GM20431 (cell line): ENCODE data around the gene CCDC92B.
"Not testable (repeated sequence)": the region's sequence is repeated elsewhere in the genome, so short reads cannot be mapped to it uniquely, and the experiment has no call there.

Source experiments
- in situ Hi-C: fragments of 300-500 bp; cut with MseI, MboI; formaldehyde crosslinking; loops from one replicate; pipeline ENCODE4 v1.15.0; 2020; ENCODE audit warnings: low sequenced_read_pairs; ENCODE audit not compliant: unreplicated experiment

Gene CCDC92B

DNA sequence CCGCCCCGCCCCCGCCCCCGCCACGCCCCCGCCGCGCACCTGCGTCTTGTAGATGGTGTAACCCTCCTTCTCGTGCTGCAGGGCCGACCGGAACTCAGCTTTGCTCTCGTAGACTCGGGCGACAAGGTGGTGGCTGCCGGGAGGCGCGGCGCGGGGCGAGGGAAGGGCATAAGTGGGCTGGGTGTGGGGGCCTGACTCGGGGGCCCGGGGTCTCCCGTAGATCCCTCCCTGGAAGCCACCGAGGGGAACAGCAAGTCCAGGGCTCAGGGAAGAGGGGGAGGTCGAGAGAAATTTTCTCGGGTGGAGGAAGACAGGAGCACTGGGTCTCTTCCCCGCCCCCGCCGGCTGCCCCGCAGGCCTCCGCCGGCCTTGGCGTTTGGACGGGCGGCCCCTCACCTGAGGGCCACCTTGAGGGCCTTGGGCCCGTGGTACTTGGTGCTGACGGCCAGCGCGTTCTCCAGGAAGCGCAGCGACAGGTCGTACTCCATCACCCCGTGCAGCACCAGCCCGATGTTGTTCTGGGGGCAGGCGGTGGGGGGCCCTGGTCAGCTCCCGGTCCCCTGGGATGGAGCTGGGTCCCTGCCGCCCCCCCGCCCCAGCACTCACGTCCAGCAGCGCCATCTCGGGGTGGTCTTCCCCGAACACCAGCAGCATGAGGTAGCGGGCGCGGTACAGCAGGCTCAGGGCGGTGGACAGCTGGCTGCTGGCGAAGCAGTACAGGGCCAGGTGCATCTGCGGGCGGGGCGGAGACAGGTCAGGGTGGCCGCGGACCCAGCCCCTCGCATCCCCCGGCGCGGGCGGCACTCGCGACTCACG, 57.3 kb downstream of the CCDC92B start:
- in situ Hi-C loops = no loop called here

DNA sequence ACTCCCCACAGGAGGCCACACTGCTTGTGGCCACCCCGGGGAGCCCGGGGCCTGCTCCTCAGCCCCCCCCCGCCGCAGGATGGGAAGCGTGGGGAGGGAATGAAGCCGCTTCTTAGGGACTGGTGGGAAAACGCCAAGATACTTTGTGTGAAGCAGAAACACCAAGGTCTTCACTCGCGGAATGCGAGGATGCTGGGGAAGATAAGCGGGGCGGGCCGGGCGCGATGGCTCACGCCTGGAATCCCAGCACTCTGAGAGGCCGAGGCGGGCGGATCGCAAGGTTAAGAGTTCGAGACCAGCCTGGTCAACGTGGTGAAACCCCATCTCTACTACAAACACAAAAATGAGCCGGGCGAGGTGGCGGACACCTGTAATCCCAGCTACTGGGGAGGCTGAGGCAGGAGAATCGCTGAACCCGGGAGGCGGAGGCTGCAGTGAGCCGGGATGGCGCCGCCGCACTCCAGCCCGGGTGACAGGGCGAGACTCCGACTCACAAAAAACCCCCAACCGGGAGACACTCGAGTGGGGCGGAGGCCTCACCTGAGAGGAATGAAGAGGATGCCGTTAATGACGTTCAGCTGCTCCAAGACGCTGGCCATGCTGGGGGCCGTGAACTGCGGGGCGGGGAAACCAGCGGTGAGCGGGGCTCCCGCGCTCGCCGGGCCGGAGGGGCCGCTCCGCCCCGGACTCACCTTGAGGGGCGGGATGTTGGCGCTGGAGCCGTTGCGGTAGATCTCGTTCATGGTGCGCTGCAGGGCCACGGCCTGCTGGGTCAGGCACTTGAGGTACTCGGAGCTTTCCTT, 58.2 kb downstream of the CCDC92B start:
- in situ Hi-C loops = no loop called here

DNA sequence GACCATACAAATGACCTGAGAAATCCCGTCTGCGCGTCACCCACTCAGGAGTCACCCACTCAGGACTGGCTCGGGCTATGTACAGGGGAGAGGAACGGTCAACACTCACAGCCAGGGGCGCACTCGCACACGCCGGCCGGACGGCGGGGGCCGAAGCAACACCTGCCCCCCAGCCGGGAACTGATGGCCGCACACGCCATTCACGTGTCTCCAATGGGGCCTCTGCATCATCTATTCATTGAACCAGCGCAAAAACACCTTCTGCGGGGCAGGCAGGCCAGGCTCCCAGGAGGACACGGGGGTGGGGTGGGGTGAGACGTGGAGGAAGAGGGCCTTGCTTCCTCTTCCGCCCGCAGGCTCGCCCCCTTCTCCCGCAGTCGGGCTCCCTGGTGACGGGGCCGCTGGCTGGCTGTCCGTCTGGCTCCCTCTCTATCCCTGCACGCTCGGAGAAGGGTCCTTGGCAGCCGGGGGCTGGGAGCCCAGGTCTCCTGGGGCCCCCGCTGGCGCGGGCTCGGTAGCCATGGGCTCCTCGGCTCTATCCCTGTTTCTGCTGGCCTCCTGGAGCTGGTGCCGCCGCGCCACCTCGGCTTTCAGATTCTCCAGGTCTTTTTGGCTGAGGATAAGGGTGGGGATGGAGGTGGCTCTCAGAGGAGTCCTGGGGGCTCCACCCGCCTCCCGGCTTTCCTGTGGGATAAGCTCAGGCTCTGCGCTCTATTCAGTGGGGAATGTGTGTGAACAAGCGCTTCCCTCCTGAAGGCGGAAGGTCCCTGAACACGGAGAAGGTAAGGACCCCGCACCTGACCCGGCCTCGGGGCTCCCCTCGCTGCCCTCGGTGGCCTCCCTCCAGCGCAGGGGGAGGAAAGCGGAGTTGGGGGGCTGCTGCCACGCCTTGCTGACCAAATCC, 59.0 kb downstream of the CCDC92B start:
- in situ Hi-C loops = no loop called here

DNA sequence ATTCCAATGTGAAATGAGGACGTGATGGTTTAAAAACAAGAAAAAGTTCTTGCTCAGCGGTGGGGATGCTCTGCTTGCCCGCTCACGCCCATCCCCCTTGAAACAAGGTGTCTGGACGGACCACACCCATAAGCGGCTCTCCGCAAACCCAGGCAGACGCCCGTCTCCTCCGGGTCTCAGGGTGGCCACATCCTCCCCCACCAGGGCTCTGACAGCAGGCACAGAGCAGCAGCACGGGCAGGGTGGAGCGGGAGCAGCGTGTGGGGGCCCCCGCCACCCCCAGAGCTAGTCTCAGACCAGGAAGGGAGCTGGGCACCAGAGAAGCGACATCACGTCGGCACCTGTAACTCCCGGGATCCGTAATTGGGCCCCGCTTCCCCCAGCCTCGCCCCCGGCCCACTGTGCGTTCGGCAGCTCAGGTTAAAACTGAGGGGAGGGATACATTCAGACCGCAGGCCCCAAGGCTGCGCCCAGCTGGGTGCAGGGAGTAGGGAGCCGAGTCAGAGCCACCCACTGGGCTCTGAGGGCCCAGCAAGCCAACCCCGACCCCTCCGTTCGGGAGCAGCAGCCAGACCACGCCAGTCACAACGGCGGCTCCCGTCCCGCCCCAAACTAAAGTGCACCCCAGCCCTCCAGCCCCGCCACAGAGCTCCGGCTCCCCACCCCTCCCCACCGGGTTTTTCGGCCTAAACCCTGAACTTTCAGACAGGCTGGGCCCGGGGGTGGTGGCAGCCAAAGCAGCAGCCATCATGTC, 59.9 kb downstream of the CCDC92B start:
- in situ Hi-C loops = no loop called here

DNA sequence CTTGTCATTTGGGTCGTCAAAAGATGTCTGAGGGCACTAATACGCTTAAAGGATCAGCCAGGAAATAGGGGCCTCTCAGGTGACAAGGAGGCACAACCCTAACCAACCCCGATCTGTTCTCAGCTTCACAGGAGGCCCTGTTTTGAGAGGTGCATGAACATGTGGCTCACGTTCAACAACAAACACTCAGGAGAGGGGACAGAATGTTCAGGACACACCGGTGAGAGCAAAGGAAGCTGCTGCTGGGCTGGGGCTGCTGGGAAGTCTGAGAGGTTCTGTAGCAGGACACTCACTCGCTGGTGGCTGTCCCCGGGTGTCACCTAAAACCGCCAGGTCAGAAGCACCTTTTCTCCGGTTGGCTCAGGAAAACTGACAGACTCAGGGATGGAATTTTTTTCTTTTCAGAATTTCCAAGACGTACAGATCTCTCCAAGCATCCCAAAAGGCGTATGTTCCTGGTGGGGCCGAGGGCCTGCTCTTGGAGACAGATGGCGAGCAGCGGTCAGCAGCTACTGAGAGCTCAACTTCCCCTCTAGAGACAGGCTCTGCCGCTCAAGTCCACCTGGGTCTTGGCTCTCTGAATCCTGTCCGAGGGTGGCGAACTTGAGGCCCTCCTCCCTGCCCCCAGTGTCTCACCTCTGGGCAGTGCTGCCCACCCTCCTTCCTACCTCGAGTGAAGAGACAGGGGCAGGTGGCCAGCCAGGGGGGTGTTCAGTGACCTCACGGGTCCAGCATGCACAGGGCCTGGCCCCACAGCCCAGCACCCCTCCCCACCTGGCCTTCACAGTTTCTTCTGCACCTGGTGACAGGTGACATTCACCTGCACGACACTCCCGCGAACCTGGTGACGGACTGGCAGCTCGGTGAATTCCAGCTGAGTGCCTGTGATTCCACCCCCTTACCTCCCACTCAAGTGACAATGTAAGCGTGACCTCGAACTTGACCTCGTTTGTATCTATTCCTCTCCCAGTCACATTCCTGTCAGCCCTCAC, 60.8 kb downstream of the CCDC92B start:
- in situ Hi-C loops = no loop called here

DNA sequence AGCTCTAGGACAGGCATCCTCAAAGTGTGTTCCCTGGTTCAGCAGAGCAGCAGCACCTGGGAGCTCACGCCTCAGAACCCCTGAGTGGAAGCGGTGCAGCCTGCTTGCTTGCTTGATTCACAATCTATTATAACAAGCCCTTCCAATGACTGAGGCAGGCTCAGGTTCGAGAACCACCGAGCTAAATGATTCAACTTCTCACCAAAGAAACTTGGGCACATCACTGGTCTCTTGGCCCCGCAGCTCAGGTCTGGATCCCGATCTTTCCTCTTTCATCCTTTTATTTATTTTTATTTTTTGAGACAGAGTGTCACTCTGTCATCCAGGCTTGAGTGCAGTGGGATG, 62.4 kb downstream of the CCDC92B start:
- in situ Hi-C loops = no loop called here

DNA sequence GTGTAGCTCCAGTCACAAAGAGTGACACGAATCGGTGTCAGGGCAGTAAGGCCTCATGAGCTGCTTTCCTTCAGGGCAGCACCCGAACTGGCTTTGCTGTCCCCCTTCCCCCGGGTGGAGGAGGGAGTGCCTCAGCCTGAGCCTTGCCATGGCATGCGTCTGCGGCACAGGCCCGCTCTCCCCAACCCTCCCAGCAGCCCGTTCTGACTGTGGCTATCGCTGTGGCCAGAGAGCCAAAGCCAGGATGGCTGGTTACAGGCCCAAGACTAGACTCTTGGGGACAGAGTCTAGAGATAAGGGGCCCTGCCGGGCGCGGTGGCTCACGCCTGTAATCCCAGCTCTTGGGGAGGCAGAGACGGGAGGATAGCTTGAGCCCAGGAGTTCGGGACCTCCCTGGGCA, 63.8 kb downstream of the CCDC92B start:
- in situ Hi-C loops = no loop called here

DNA sequence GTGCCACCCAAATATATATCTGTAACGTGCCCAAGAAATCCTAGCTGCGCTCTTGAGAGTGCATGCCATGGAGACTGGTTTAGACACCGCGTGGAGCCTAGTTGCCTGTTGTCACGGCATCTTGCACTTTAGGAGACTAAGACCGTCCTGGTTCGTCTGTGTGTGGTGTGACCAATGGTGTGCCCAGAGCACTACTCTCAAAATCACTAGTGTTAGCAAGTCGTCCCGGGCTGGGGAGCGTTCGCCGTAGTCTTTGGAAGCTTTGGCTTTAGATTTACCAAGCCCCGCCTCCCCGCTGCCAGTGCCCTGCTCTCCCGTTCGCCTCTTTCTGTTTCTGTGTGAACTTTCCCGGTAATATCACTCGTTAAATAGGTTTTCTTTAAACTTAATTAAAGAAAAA, 64.9 kb downstream of the CCDC92B start:
- in situ Hi-C loops = no loop called here

DNA sequence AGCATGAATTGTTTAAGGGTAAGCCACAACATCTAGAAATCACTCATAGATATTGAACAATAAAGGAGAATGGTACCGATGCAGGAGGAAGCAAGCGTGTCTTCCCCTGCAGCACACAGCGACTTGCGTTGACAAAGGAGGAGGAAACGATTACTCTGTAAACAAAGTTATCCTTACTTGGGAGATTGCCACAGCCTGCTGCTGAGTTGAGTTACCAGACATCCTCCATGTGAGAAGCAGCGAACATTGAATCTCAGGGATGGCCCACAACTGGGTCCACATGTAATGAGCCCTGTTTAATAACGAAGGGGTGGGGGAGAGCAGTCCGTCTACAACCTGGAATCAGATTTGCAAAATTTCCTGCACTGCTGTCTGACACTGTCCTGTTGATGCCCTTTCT, 65.5 kb downstream of the CCDC92B start:
- in situ Hi-C loops = no loop called here

DNA sequence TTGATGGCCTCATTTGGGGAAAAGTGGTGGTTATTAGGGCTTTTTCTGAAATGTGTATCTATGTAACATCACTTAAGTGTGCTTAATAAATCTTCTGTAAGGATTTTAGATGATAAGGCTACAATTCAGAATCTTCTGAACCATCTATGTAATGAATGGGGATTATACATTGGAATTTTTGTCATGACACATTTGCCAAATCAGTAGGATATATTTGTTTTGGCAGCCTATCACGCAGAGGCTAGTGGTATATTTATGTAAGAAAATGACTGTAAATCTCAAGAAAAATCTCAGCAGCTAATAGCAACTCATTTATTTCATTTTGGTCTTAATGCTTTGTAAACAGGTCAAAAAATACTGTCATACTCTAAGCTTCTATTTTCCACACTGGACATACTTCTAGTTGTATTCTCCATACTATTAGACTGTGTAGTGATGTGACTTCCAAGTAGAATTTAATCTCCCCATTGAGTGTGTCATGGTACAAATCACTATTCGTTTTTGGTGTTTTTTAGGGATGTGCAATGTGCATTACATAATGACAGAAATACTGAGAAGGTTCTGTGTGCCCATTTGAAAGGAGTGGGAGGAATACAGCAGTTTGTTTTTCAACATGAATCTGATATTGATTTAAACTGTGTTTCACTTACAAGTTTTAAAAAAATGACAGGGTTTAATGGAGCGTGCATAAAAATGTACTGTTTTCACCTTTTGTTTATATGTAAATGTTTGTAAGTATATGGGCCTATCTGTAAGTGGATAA, 67.1 kb downstream of the CCDC92B start:
- in situ Hi-C loops = no loop called here

DNA sequence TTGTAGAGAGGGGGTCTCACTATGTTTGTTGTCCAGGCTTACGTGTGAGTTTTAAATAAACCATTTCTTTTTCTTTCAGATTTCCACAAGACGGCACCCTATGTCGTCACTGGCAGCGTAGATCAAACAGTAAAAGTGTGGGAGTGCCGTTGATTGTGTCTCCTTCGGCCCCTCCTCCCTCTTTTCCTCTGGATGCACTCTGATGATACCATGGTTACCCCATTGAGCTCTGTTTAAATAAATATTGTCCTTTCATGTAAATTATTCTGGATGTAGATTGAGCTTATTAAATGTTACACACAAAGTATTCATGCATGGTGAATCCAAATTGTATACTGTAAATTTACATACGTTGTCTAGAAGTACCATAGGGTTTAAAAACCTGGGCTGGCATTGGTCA, 67.8 kb downstream of the CCDC92B start:
- in situ Hi-C loops = no loop called here

DNA sequence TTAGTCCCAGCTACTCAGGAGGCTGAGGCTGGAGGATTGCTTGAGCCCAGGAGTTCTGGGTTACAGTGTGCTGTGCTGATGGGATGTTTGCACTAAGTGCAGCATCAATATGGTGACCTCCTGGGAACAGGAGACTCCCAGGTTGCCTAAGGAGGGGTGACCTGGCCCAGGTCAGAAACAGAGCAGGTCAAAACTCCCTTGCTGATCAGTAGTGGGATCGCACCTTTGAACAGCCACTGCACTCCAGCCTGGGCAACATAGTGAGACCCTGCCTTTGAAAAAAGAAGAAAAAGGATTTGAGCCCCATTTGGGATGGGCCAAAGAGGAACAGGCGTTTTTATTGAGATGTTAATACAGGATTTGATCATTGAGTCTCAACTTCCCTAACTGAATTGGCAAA, 68.5 kb downstream of the CCDC92B start:
- in situ Hi-C loops = no loop called here

DNA sequence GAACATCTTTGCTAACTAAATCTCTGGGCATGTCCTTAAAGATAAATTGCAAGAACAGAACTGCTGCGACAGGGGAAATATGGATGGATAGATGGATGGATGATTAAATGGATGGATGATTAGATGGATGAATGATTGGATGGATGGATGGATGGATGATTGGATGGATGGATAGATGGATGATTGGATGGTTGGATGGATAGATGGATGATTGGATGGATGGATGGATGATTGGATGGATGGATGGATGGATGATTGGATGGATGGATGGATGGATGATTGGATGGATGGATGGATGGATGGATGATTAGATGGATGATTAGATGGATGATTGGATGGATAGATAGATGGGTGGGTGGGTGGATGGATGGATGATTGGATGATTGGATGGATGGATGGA, 70.2 kb downstream of the CCDC92B start:
- in situ Hi-C loops = not testable (repeated sequence)
